Stimulated activated CD8-positive, alpha-beta memory T cell treated with anti-CD3 and anti-CD28 coated beads, Interleukin-7, amount 100 ng/mL, for 1 hour (primary cell): ENCODE results near the gene ZNF236.
"Not testable (repeated sequence)": the region's sequence is repeated elsewhere in the genome, so short reads cannot be mapped to it uniquely, and the experiment has no call there.

Experiments used
- DNase-seq, 2 donors: peaks; one replicate each; pipeline ENCODE4 v3.0.0-alpha.2; 2020; ENCODE audit warnings: low read depth in 2 of 2

Gene ZNF236

GRCh38 chr18:77006305-77007175, 184.2 kb downstream of the ZNF236 start:
- no peak for DNase-seq

DNA sequence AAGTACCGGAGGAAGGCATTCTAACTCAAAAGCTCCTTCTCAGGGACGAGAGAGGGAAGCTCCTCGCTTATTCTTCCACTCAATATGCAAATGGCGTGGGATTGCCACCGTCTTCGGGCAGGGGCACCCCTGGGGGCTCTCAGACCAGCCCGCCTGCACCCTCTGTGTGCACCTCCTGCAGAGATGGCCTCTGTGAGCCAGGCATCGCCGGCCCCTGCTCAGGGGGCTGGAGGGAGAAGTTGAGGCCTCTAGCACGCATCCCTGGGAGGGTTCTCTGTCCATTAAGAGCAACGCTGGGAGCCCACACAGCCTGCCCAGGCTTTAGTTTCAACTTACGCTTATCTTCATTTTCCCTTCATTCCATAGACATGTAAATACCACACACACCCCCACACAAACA, 184.9 kb downstream of the ZNF236 start:
- no peak for DNase-seq

- DNase-seq: no peak
Measured at GRCh38 chr18:77008006-77008405, 185.6 kb downstream of the ZNF236 start.

DNA sequence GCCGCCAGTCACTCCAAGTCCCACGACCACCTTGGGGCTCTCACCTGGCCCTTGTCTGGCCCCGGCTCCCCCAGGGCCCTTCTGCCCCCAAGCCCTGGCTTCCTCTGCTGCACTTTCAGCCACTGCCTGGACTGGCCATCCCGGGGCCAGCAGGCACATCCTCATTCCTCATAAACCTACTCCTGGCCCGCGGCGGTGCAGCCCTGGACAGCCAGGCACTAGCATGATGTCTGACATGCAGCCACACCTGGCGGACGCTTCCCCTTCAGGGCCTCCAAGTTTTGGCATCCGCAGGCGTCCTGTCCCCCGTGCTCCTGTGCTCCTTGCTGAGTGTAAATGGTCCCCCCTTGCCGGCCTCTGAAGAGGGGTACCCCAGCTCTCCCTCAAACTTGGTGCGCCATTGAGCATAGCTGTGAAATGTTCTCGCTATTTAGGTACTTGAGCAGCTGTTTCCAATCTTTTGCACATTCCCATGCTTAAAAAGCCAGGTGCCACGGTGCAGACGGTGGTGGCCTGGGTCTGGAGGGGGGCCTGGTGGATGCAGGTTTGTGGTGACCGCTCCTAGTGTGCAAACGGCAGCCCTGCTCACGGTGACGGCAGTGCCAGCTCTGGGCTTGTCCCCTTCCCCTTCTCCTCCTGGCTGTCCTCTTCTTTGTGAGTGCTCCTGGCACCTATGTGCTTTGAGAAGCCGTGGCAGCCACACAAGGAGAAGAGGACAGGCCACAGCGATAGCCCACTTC, 186.4 kb downstream of the ZNF236 start:
- no peak for DNase-seq

GRCh38 chr18:77009675-77010074, 187.3 kb downstream of the ZNF236 start:
- no peak for DNase-seq

GRCh38 chr18:77012120-77012519, 189.8 kb downstream of the ZNF236 start:
- DNase-seq: no peak

GRCh38 chr18:77012806-77013541, 190.6 kb downstream of the ZNF236 start:
- no peak for DNase-seq

DNA sequence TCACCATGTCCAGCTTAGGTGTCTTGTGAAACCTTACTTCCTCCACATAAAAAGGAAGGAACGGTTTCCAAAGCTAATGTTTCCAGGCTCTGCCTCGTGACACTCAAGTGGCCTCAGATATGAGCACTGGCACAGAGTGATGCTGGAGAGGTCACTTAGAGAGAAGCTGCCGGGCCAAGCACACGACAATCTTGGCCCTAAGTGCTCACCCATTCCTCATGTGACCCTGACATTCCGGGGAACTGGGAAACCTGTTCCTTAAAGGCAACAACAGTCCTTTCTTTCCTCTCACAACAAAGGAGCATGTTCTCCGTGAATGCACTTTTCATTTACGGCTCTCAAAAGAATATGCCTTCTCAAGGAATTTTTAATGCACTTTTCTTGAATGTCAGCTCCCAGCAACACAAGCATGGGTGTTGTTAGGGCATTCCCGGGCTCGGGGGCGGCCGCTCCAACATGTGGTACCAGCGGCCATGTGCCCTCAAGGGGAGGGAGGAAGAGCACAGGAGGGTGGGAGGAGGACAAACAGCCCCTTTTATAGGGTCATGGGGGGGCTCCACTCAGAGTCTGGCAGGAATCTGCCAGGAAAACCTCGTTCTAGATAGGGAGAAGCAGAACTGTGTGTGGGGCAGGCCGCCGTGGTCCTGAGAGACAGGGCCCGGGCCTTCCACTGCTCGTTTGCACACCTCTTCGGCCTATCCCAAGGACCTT, 191.6 kb downstream of the ZNF236 start:
- DNase-seq: no peak

DNA sequence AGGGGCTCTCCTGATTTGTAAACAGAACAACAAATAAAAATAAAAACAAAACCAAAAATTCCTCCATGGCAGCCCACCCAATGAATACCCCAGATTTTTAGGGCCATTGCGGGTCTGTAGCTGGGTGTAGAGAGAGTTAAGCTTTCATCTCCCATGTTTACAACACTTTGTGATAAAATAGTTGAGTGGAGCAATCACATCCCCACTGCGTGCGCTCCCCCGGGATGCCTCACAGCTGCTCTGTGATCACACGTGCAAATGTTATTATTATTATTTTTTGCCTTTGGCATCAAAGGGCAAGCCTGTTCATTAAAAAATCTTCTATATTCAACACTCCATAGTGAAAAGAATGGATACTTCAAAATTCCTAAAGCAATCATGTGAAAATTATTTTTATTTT, 192.2 kb downstream of the ZNF236 start:
- DNase-seq: no peak

DNA sequence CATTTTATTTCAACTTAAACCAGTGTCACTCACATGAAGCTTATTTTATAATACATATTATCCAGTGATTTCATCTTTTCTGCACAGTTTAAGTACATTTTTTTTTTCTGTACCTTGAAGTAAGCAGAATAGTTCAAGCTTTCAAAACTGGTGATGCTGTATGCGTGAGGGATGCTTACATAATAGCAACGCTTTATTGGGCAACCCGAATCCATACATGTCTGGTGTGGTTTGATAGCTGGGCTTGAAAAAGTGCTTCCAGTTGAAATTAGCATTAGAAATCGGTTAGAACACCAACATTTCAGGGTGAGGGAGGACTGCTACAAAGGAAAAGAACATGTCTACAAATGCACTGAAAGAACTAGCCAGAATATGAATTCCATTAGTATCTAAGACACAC, 192.8 kb downstream of the ZNF236 start:
- no peak for DNase-seq

DNA sequence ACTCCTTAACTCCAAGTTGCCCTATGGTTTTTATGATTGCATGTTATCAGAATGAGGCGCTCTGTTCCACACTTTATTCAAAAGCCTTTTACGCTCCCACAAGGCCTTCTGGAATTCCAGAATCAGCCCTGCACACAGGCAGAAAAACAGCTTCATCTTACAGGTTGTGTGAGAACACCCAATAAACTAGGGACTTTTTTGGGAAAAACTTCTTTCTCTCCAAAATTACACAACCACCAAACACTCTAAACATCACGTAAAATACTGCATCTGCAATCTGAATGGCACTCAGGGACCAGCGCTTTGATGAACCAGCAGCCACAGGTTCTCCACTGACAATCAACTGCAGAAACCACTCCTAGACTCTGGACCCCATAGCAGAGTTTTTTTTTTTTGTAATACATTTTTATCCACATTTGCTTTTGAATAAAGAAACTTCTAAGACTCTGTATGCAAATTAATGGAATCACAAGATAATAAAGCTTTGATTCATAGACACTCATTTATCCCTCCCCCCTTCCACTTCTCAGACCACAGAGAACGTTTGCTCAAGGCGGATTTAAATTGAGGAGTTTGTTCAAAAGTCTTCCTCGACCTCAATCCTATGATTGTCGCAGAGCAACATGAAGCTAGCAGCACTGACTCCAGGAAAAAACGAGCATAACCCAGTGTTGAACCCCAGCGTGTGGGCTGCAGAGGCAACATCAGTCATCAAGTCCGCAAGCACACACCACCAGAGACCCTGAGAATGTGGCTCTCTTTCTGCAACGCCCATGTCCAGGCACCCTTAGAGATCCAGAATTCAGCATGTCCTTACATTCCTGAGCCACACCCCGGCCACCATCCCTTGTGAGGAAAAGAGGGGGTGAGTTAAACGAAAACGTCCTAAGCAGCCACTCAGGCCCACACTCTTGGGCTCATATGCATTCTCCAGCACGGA, 193.7 kb downstream of the ZNF236 start:
- no peak for DNase-seq

- no peak for DNase-seq
Measured at GRCh38 chr18:77016936-77017335, 194.6 kb downstream of the ZNF236 start.

DNA sequence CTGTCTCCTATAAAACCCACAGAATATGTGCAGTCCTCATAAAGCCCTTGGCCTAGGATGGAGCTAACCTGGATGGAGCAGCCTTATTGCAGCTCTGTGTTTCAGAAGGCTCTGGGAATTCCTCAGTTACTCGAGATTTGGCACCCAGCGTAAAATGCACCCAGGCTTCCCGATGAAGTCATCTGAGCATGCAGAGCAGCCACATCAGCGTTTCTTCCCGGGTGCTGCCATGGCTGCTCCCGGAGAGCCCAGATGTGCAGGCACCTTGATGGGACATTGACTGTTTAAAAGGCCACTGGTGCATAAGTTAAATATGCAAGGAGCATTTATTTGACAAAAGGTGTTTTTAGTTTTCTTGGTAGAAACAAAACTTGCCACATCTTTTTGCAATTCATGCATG, 195.0 kb downstream of the ZNF236 start:
- no peak for DNase-seq

DNA sequence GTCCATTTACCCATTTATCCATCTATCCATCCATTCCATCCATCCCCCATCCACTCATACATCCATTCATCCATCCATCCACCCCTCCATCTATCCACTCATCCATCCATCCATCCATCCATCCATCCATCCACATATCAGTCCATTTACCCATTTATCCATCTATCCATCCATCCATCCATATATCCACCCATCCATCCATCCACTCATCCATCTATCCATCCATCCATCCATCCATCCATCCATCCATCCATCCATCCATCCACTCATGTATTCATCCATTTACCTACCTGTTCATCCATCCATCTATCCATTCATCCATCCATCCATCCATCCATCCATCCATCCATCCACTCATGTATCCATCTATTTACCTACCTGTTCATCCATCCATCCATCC, 196.3 kb downstream of the ZNF236 start:
- DNase-seq: not testable (repeated sequence)

DNA sequence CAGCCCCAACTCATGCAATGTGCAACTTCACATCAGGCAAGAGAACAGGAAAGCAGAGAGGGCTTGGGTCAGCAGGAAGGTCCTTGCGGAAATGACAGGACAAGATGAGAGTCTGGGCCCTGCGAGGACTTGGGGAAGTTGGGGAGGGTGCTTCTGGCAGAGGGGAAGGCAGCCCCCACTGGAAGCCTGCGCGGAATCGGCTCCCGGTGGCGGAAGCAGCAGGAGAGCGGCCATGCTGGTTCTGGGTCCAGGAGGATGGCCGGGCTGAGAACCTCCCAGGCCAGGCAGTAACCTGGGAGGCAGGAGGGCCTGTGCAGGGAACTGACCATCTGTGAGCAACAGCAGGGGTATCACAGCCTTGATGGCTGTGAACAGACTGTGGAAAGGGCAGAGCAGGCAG, 197.3 kb downstream of the ZNF236 start:
- DNase-seq: no peak
